Kidney (tissue), 14 donors: Measurements from ENCODE around the gene WDR49. TPM values are rescaled to one million over a fixed set of nuclear protein-coding genes. Genes with fewer than 3 reads are reported as not detected.

Experiments used
- DNase-seq, 5 donors: peaks; one replicate each; pipeline ENCODE4 v3.0.0-alpha.2; 2013 to 2020
- FAIRE-seq: peaks from 2 replicates; lab custom pipeline; 2012; peaks lifted over from hg19 to GRCh38; lab: Jason Lieb, UNC
- H3K27ac ChIP-seq, 2 donors: one replicate each; pipeline ENCODE4 v1.7.0; 2013; ENCODE audit warnings: low read depth in 2 of 2, low read length in 2 of 2, inconsistent platforms in 1 of 2
- H3K27me3 ChIP-seq: one replicate; pipeline ENCODE4 v1.7.1; 2013; ENCODE audit warnings: low read length, inconsistent platforms; ENCODE audit not compliant: control insufficient read depth, insufficient read depth
- H3K36me3 ChIP-seq, 3 donors: one replicate each; pipeline versions ENCODE4 v1.7.0 to v1.7.1; 2013; ENCODE audit warnings: low read length in 3 of 3, control low read depth in 1 of 3, inconsistent platforms in 1 of 3; ENCODE audit not compliant: insufficient read depth in 3 of 3, control insufficient read depth in 2 of 3
- H3K4me1 ChIP-seq, 3 donors: one replicate each; pipeline versions ENCODE4 v1.7.0 to v1.7.1; 2013; ENCODE audit warnings: low read length in 3 of 3, inconsistent platforms in 1 of 3, low read depth in 1 of 3; ENCODE audit not compliant: control insufficient read depth in 2 of 3, insufficient read depth in 2 of 3
- H3K4me3 ChIP-seq, 3 donors: one replicate each; pipeline versions ENCODE4 v1.7.0 to v1.8.1; 2013; ENCODE audit warnings: low read length in 3 of 3, control low read depth in 1 of 3, inconsistent platforms in 1 of 3
- H3K9ac ChIP-seq, 3 donors: one replicate each; pipeline versions ENCODE4 v1.7.0 to v1.7.1; 2013; ENCODE audit warnings: low read length in 3 of 3, control low read depth in 1 of 3, inconsistent platforms in 1 of 3
- H3K9me3 ChIP-seq, 3 donors: one replicate each; pipeline versions ENCODE4 v1.7.0 to v1.7.1; 2013; ENCODE audit warnings: low read length in 3 of 3, control low read depth in 1 of 3, inconsistent platforms in 1 of 3; ENCODE audit not compliant: control insufficient read depth in 2 of 3, insufficient read depth in 1 of 3
- CTCF ChIP-seq: IDR thresholded peaks from 3 replicates; pipeline ENCODE4 v1.5.1; 2012; ENCODE audit warnings: mild to moderate bottlenecking, moderate library complexity, borderline replicate concordance; ENCODE audit not compliant: insufficient read depth; ENCODE audit errors: extremely low read depth
- intact Hi-C: fragments of 100-400 bp; cut with DNase I; formaldehyde crosslinking; loops from one replicate; pipeline ENCODE4 v1.11.1; 2022
- polyA plus RNA-seq: library from polyadenylated mRNA; stranded (reverse); fragments of 350-450 nt; fragmentation: Illumina TruSeq; extraction: RNeasy Lipid Tissue Mini Kit (QIAGEN cat#74804); gene quantifications from one replicate; pipeline ENCODE4 v1.2.3, GENCODE V29; 2014; ENCODE audit warnings: low read depth, low replicate concordance; ENCODE audit not compliant: insufficient read depth
- total RNA-seq: library from RNA; stranded (reverse); fragmentation: NEBNext Ultra II Directional; extraction: Animal tissue kit (Norgen Biotek cat#: 25700); gene quantifications from one replicate; pipeline ENCODE4 v1.2.1, GENCODE V29; 2021
- donor health status: control.
- donor health status: control.
- donor health status: control.
- donor health status: control.
- donor health status: control.
- donor health status: DM: yes; HTN: yes; CAD: no.
- donor health status: Normal renal cell carcinoma (clear cell type).

WDR49 gene
- total and polyA plus RNA-seq, 2 donors from 2014 or later: 0.43 to 1.0 TPM

DNA sequence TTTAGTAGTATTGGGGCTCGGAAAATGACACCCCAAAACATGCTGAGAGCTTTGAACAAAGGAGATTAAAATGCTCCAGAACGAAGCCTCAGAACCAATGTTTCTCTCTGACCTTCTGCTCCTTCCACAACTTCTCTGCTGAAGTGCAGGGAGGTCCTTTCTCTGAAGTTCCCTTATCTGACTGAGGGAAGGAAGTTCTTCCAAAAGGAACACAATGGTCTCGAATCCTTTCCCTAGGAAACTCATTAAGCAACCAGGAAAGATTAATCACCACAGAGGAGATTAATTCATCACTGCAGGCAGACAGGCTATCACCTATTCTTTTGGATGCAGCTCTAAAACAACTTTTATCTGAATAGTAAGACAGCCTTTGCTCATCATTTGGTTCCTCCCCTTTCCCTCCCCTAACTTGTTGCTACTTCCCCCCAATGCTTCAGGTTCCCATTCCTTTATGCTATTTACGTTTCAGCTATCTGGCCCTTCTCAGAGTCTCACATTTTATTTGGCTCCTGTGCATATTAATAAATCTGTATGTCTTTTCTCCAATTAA lies 18.2 kb upstream of the WDR49 start:
- H3K9me3 ChIP-seq: peaks cover 0 to 4% (median 2%) of the 10 kb centered on the region in 3 donors
- no peaks in the 10 kb centered on the region for H3K27me3 ChIP-seq
- H3K36me3 ChIP-seq: peaks cover 0 to 5% (median 0%) of the 10 kb centered on the region in 3 donors
- H3K9ac ChIP-seq: no peak overlapping the region
- intact Hi-C loops: no loop called here
- no peak overlapping the region for H3K27ac ChIP-seq
- FAIRE-seq (no peak), DNase-seq (no peak)
- no peak for TF ChIP-seq CTCF
- H3K4me3 ChIP-seq: no peak overlapping the region
- no peaks in the 10 kb centered on the region for H3K4me1 ChIP-seq

DNA sequence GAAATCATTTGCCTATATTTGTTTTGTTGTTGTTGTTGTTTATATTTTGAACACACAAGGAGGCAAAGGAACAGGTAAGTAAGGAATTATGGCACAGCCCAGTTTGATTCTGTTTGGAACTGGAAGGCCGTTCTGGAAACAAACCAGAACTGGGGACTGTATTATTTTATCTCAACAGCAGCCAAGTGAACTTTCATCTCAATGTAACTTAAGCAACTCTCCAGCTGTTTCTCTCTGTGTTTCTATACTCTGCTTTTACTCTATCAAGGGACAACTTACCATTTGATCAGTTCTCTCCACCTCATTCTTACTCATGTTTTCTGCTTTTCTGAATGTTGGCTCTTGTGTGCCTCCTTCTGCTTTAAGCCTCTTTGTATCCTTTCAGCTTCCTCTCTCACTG lies 16.0 kb upstream of the WDR49 start:
- Histone ChIP-seq H3K27ac (no peak overlapping the region), H3K4me1 (no peaks in the 10 kb centered on the region), H3K27me3 (no peaks in the 10 kb centered on the region), H3K9ac (no peak overlapping the region), H3K4me3 (no peak overlapping the region), H3K36me3 (peaks cover 0 to 3% (median 0%) of the 10 kb centered on the region in 3 donors), H3K9me3 (no peaks in the 10 kb centered on the region)
- FAIRE-seq (no peak), DNase-seq (no peak)
- intact Hi-C loops: no loop called here
- no peak for TF ChIP-seq CTCF

DNA sequence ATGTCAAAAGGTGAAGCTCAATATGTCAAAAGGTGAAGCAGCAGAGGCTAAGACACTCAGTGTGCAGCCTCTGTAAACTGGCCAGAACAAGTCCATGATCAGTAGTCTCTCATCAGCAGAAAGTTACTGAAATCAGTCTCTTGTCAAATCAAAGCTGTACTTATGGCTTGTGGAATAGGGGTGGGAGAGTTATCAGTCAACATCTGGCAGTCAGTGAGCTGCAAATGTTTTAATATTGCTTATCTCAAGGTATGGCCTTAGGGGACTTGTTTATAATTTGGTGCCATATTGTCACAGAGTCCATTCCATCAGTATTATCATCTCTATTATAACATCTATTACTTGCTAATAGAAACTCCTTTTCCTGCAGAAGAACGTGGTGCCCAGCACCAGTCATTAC lies 14.9 kb upstream of the WDR49 start:
- no peaks in the 10 kb centered on the region for H3K9me3 ChIP-seq
- TF ChIP-seq CTCF: no peak
- intact Hi-C loops: no loop called here
- no peaks in the 10 kb centered on the region for H3K36me3 ChIP-seq
- no peak overlapping the region for H3K9ac ChIP-seq
- no peaks in the 10 kb centered on the region for H3K27me3 ChIP-seq
- H3K4me3 ChIP-seq: no peak overlapping the region
- H3K27ac ChIP-seq: no peak overlapping the region
- H3K4me1 ChIP-seq: no peaks in the 10 kb centered on the region
- DNase-seq (no peak), FAIRE-seq (no peak)

DNA sequence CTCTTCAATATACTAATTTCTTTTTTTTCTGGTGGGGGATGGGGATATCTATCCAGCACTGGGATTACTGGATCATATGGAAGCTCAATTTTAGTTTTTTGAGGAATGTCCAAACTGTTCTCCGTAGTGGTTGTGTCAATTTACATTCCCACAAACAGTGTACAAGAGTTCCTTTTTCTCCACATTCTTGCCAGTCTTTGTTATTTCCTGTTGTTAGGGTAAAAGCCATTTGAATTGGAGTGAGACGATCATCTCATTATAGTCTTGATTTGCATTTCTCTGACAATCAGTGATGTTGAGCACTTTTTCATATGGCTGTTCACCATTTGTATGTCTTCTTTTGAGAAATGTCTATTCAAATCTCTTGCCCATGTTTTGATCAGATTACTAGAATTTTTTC lies 12.8 kb upstream of the WDR49 start:
- FAIRE-seq: no peak
- intact Hi-C loops: no loop called here
- TF ChIP-seq CTCF: no peak

More for the DNA sequence above, 12.8 kb upstream of the WDR49 start:
- H3K4me3 ChIP-seq: no peak overlapping the region
- no peak overlapping the region for H3K9ac ChIP-seq
- H3K36me3 ChIP-seq: no peaks in the 10 kb centered on the region
- no peak for DNase-seq
- no peaks in the 10 kb centered on the region for H3K9me3 ChIP-seq
- H3K27me3 ChIP-seq: no peaks in the 10 kb centered on the region
- H3K4me1 ChIP-seq: no peaks in the 10 kb centered on the region
- H3K27ac ChIP-seq: no peak overlapping the region
